SKM-1 treated with dmso at 0.1 percent for 144 hours (cell line): ENCODE measurements around the gene FBXL17.

Experiments used
- DNase-seq: peaks from one replicate; lab custom pipeline; 2025; ENCODE audit not compliant: unreplicated experiment; lab: John Stamatoyannopoulos, UW

The FBXL17 gene

DNA sequence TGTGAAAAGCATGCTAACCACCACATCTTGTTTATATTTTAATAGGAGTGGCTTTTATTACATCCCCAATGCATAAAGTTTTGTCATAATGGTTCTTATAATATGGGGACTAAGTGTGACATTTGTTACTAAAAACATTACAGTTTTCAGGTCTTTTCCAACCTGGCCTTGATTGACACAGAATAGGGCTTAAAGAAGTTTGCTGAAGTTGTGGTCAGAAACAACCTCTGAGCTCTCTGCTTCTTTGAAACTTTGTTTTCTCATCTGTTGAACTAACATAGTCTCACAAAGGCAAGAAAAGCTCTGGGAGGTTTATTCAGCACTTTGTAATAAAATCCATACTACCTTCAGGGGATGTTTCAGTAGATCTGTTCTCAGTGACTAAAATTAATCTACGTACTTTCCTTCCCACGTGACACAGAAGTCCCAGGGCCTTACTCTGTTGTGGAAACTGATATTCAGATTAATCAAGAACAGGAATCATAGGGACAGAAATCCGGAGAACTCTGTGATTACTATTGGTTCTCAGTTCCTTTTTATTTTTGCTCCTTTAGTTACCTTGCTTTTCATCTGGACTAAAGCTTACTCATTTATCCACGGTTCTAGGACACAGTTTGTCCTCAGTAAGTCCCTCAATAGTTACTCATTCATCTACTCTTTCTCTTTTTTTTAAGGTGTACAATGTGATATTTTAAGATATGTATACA, 422.2 kb downstream of the FBXL17 start:
- DNase-seq: no peak

- DNase-seq: no peak
Observed at GRCh38 chr5:107958861-107959260, 423.0 kb downstream of the FBXL17 start.

DNA sequence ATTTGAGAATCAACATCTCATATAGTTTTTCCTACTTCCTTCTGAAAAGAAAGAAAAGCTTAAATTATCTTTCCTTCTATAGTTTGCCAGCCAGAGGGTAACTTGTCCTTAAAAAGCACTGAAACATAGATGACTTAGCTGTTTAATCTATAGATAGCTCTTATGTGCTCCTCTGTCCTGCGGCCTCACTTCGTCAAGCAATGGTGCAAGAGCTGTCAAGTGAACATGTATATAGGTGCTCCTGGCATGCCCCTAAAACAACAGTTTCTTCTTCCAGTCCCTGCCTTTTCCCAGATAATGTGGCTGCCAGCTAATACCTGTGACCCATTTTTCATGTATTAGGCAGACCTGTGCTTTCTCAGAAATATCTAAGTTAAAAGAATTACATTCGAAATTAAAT, 423.5 kb downstream of the FBXL17 start:
- DNase-seq: no peak

DNA sequence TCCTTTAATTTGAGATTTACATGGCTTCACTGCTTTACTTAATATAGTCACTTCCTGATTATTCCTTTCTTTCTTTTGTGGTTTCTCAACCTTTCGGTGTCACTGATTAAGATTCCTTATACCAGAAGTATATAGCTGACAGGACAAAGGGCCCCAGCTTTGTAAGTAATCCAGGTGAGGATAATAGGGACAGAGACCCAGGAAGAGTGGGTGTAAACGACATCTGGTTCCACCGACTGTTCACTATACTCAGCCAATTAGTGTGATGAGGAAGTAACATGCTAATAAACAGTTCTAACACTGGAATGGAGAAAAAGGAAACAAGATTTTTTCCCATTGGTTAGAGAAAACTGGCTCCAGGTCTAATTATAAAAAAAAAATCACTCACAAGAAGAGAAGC, 424.8 kb downstream of the FBXL17 start:
- DNase-seq: no peak

DNA sequence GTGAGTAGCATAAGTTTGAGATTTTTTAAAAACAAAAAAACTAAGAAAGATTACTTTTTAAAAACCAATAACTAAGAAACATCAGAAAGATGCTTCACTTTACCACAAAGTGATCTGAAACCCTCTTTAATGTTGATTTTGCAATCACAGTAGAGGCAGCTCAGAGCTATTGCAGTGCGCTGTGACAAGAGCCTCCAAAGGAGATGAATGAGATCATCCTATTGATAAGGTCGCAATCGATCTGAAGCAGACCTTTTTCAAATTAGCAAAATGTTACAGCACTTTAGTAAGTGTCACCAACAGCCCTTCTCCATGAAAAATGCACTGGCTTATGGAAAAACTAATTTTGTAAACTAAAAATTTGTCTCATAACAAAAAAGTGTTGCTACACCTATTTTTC, 426.6 kb downstream of the FBXL17 start:
- no peak for DNase-seq

GRCh38 chr5:107954254-107954653, 427.6 kb downstream of the FBXL17 start:
- DNase-seq: no peak

- no peak for DNase-seq
Observed at GRCh38 chr5:107952450-107952849, 429.4 kb downstream of the FBXL17 start.

DNA sequence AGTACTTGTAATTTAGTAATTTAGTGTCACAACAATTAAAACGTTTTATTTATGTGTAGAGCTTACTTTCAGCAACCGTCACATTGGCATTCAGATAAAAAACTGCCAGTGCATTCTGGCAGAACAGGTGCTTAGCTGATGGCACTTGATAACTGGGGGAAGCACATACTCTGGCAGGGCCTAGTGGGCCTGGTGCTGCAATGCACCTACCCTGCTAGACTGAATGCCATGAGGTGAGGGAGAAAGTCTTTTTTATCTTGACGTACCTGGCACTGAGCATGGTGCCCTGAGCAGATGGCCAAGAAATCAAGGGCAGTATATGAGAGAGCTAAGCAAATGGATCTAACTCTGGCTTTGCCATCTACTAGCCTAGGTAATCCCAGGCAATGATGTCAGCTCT, 430.6 kb downstream of the FBXL17 start:
- no peak for DNase-seq

- no peak for DNase-seq
Observed at GRCh38 chr5:107950776-107951175, 431.1 kb downstream of the FBXL17 start.

- no peak for DNase-seq
Observed at GRCh38 chr5:107949688-107950341, 432.1 kb downstream of the FBXL17 start.

DNA sequence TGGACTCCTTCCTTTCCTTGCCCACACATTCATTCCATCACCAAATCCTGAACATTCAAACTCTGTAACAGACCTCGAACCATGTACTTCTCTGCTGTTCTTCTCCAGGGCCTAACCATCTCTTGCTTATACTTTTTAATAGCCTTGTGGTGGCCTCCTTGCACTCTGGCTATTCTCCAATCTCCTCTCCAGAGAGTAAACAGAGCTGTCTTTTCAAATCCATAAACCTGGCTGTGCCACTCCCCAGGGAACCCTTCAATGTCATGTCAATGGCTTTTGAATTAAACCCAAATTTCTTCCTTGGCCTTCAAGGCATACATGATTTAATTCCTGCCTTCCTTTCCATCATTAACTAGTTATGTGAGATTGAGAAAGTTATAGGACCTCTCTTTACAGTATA, 433.5 kb downstream of the FBXL17 start:
- DNase-seq: no peak

- no peak for DNase-seq
Observed at GRCh38 chr5:107945061-107945460, 436.8 kb downstream of the FBXL17 start.

DNA sequence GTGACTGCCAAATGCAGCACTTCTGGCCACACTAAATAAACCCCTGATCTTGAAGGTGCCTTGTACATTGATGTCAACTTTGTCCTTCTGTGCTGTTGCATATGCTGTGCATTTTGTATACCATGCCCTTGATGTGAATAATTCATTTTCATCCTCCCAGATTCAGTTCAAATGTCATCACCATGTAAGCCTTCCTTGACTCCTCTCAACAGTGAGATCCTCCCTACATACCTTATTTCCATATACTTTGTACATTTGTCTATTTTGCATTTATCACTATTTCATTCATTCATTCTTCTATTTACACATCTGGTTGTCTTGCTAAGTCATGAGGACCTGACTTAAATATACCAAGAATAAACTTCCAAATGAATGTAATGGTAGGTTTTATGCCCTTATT, 438.0 kb downstream of the FBXL17 start:
- no peak for DNase-seq

DNA sequence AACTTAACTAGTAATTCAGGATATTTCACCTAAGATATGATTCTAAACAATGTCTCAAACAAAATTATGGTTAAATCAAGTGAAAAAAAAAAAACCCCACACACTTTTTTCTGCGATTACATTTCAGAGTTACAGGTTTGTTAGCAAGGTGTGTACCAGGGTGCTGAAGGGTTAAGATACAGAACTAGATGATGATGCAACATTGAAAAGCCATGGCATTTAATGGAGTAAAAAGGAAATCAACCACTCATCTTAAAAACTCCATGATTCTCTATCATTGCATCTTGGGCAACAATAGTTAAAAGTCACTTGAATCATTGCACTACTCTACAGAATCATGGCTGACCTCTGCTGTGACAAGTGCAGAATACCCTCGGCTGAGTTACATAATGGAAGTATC, 440.9 kb downstream of the FBXL17 start:
- no peak for DNase-seq

GRCh38 chr5:107937651-107938355, 444.1 kb downstream of the FBXL17 start:
- no peak for DNase-seq

DNA sequence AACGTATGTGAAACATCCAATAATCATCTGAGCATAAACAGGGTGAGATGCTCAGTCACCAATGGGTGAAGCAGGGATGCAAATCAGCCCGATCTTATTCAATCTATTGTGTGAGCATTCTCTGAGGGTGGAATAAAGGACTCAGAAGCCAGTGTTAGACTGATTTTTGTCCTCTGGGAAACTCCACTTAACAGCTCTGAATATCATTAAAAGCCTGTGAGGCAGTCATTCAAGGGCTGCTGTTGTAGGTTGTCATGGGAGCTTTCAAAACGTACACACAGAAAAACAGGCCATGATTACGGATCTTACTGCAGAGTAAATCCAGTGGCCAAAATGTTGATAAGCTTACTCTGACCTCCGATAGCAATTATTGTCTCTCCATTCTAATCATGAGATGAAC, 444.7 kb downstream of the FBXL17 start:
- no peak for DNase-seq

DNA sequence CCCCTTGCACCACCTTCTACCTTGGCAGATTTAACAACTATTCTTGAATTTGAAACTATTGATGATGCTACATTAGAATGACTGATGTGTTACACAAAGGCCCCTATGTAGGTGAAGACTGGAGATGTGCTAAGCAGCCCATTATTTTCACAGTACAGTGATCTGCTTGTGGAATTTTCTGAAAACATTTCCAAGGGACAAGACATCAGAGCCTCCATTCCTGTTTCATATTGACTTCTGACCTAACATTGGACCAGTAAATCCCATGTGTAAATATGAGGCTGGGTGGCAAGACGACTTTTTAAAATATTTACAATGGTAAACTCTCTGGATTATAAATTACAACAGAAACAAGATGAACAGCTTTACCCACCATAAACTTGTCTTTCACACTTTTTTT, 445.4 kb downstream of the FBXL17 start:
- DNase-seq: no peak

- no peak for DNase-seq
Observed at GRCh38 chr5:107935645-107936044, 446.3 kb downstream of the FBXL17 start.

DNA sequence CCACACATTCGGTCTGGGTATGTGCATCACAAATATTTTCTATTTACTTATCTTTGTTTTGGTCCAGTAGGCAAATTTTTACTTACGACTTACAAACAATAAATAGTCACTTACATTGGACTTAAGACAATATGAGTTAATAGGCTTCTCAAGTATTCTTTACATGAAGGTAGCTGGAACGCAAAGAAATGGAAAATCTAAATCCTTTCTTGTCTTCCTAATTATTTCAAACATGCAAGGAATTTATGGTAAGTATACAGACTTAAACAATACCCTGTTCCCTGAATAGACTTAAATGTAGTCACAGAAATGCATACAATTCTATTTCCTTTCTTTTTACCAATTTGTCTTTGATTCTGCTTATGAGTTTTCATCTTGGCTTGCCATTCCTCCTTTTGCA, 448.6 kb downstream of the FBXL17 start:
- no peak for DNase-seq

GRCh38 chr5:107930891-107931290, 451.0 kb downstream of the FBXL17 start:
- no peak for DNase-seq

DNA sequence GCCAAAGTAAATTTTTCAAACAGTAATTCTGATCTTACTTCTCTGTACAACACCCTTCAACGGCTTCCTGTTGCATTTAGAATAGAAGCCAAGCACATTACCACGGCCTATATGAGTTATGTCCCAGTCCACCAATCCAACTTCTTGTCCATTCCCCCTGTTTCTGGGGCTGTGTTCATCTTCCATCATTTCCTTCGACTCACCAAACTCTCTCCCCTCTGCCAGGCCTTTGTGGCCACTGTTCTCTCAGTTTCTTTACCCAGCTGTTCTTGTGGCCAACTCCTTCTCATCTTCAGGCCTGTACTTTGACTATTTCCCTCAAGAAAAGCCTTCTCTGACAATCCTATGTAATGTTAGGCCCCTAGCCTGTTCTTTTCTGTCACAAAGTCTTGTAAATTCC, 451.8 kb downstream of the FBXL17 start:
- no peak for DNase-seq

DNA sequence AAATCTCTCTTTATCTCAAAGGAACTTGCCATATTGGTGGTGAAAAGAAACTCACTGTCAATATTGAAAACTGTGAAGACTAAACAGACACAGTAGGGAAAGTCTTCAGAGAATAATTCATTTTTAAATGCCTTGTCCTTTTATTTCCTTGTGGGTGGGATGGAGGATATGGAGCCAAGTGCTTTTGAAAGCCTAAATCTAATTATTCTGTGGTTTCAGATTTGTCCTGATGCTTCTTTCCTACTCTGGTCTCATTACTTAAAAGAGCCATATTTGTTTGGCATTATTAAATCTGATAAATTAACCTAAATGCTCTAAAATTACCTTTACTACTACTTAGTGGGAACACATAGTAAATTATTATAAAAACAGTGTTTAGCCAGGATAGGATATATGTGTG, 452.8 kb downstream of the FBXL17 start:
- DNase-seq: no peak
